Stimulated activated CD8-positive, alpha-beta memory T cell treated with anti-CD3 and anti-CD28 coated beads, Interleukin-4, amount 100 ng/mL, for 24 hours (primary cell): ENCODE results near the gene SFRP5.
A peak's percentile ranks its signal among the peaks of the same experiment; 100 is the strongest.

ENCODE experiments used
- DNase-seq: peaks from one replicate; pipeline ENCODE4 v3.0.0-alpha.2; 2020; ENCODE audit warnings: low read depth

SFRP5 gene

GRCh38 chr10:97736902-97737769, 34.7 kb downstream of the SFRP5 start, which contains the start of gene ZFYVE27:
Gene ZFYVE27, plus strand, starts transcription at chr10:97737128. Its CDS starts 1,350 bp downstream, at chr10:97738478.
- peak; percentile 96 for DNase-seq

- DNase-seq, result no peak
Measured at GRCh38 chr10:97736403-97736901, 35.3 kb downstream of the SFRP5 start.

- DNase-seq, result no peak
Measured at GRCh38 chr10:97734021-97734420, 37.8 kb downstream of the SFRP5 start.

- no peak for DNase-seq
Measured at GRCh38 chr10:97733256-97733655, 38.5 kb downstream of the SFRP5 start.

- no peak for DNase-seq
Measured at GRCh38 chr10:97732052-97732359, 39.8 kb downstream of the SFRP5 start.

- DNase-seq, result peak; percentile 27
Measured at GRCh38 chr10:97731346-97732051, 40.3 kb downstream of the SFRP5 start.

GRCh38 chr10:97729014-97729413, 42.8 kb downstream of the SFRP5 start:
- DNase-seq, result no peak

- no peak for DNase-seq
Measured at GRCh38 chr10:97726636-97727178, 45.1 kb downstream of the SFRP5 start.

- DNase-seq, result no peak
Measured at GRCh38 chr10:97724341-97724941, 47.4 kb downstream of the SFRP5 start.

GRCh38 chr10:97723001-97723400, 48.8 kb downstream of the SFRP5 start:
- DNase-seq, result no peak

- no peak for DNase-seq
Measured at GRCh38 chr10:97721871-97722780, 49.7 kb downstream of the SFRP5 start.

- DNase-seq, result no peak
Measured at GRCh38 chr10:97719602-97720001, 52.2 kb downstream of the SFRP5 start.

GRCh38 chr10:97718659-97719142, 53.1 kb downstream of the SFRP5 start:
- DNase-seq, result no peak

- DNase-seq, result no peak
Measured at GRCh38 chr10:97718178-97718577, 53.6 kb downstream of the SFRP5 start.

GRCh38 chr10:97717627-97718026, 54.2 kb downstream of the SFRP5 start:
- no peak for DNase-seq
